Activated naive CD4-positive, alpha-beta T cell treated with anti-CD3 and anti-CD28 coated beads, Interleukin-2, amount 10 ng/mL, durations not matched to agents 7 days and 5 days (primary cell): Measurements from ENCODE around the gene PHACTR1.

Source experiments
- CTCF ChIA-PET: fragments of 350-600 bp; sonication (Branson Sonifier 250); formaldehyde crosslinking; loops from one replicate; lab custom pipeline; 2021; ENCODE audit warnings: antibody characterized with exemption; lab: Charles Lee
- DNase-seq: peaks from one replicate; pipeline ENCODE4 v3.0.0-alpha.2; 2020
- H3K27ac Mint-ChIP-seq: one replicate; pipeline ENCODE4 v1.8.0; 2021; ENCODE audit warnings: mild to moderate bottlenecking, moderate library complexity, mixed read lengths
- H3K27me3 Mint-ChIP-seq: one replicate; pipeline ENCODE4 v1.8.0; 2021; ENCODE audit warnings: mild to moderate bottlenecking, mixed read lengths
- H3K36me3 Mint-ChIP-seq: one replicate; pipeline ENCODE4 v1.8.0; 2021; ENCODE audit warnings: mixed read lengths
- H3K4me1 Mint-ChIP-seq: one replicate; pipeline ENCODE4 v1.8.0; 2021; ENCODE audit warnings: mixed read lengths
- H3K4me3 Mint-ChIP-seq: one replicate; pipeline ENCODE4 v1.8.0; 2021; ENCODE audit warnings: mild to moderate bottlenecking, moderate library complexity, mixed read lengths
- H3K9me3 Mint-ChIP-seq: one replicate; pipeline ENCODE4 v1.8.0; 2021; ENCODE audit warnings: mixed read lengths

The PHACTR1 gene

DNA sequence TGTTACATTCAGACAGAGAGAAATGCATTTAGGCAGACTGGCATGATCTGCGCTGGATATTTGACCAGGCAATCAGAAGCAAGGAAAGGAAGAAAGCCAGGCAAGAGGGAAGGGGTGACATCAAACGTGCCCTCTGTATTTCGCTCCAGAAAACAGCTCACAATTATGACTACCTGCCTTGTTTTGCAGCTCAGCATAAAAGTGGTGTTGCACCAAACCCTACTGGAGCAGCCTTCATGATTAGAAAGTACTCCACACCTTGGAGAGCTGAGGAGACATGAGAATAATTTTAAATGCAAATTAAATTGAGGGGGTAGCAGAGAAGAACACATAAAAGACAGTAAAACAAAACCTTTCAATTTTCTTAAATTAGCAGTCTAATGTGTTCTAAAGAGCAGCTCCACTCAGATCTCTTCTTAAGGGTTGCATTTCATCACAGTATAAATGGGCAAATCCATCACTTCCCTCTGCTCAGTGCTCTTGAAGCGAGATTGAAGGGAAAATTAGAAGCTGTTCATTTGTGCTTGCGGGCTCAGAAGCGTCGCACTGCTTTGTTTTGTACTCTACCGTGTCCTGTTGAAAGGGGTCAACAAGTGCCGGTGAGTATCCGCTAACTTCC lies at the start of gene PHACTR1:
Gene PHACTR1, plus strand, starts transcription at position 470 of the 619 bp plus-strand sequence.
- Mint-ChIP-seq H3K27ac (no peak within 1 kb of the TSS), H3K4me1 (no peaks in the 10 kb centered on the region), H3K9me3 (no peaks in the 10 kb centered on the region), H3K27me3 (no peaks in the 10 kb centered on the region), H3K36me3 (no peaks in the 10 kb centered on the region), H3K4me3 (no peak within 1 kb of the TSS)
- no peak for DNase-seq
- CTCF ChIA-PET: no interaction called here

DNA sequence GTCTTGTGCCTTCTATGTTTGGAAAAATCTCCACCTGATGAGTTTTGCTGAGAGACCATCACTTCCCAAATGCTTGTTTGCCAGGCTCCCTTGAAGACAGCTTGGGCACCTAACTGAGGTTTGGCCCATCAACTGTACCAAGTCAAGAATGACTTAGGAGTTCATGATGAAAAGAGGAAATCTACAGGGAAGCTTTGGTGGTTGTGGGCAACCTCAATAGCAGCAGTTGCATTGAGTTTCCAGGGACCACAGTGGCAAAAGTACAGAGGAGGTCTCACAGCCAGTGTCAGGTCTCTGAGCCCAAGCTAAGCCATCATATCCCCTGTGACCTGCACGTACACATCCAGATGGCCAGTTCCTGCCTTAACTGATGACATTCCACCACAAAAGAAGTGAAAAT lies 49.7 kb upstream of the PHACTR1 start:
- H3K27me3 Mint-ChIP-seq: peaks cover 3% of the 10 kb centered on the region
- H3K9me3 Mint-ChIP-seq: no peaks in the 10 kb centered on the region

DNA sequence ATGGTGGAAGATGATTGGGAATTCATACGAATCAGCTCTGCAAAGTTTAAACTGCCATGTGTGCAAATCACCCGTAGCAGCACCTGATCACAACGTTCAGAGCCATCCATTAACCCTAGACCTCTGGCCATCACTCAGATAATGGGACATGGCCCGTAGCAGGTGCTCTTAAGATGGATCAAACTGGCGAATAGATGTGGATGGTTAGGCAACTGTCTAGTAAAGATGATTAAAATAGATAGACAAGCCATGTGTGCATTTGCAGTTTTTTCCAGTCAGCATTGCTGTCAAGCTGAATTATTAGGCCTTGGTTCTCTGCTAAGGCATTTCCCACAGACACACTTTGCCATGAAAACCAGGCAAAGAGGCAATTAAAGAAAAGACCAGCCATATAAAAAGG lies 40.6 kb upstream of the PHACTR1 start:
- H3K9me3 Mint-ChIP-seq: no peaks in the 10 kb centered on the region
- H3K36me3 Mint-ChIP-seq: no peaks in the 10 kb centered on the region
- CTCF ChIA-PET: no interaction called here
- H3K4me3 Mint-ChIP-seq: no peak overlapping the region
- H3K4me1 Mint-ChIP-seq: no peaks in the 10 kb centered on the region
- H3K27ac Mint-ChIP-seq: no peak overlapping the region
- H3K27me3 Mint-ChIP-seq: no peaks in the 10 kb centered on the region
- no peak for DNase-seq

More for the DNA sequence above, 49.7 kb upstream of the PHACTR1 start:
- DNase-seq: no peak
- Mint-ChIP-seq H3K4me1 (no peaks in the 10 kb centered on the region), H3K4me3 (no peak overlapping the region), H3K36me3 (no peaks in the 10 kb centered on the region), H3K27ac (no peak overlapping the region)
- CTCF ChIA-PET: no interaction called here

DNA sequence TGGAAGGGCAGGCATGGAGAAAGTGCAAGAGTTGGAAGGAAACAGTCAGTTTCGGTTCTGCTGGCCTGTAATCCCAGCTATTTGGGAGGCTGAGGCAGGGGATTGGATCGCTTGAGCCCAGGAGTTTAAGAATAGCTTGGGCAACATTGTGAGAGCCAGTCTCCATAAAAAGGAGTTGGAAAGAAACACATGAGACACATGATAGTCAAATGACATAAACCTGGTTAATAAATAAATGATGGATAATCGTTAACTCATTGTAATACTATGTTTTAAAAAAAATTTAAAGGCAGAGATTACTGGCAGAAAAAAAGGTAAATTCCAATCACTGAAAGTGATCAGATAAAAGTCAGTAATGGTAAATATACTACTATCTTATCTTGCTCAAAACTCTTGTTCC lies 37.2 kb upstream of the PHACTR1 start:
- H3K9me3 Mint-ChIP-seq: no peaks in the 10 kb centered on the region
- no peak for DNase-seq
- CTCF ChIA-PET: no interaction called here
- no peaks in the 10 kb centered on the region for H3K27me3 Mint-ChIP-seq
- H3K36me3 Mint-ChIP-seq: no peaks in the 10 kb centered on the region
- H3K27ac Mint-ChIP-seq: no peak overlapping the region
- no peaks in the 10 kb centered on the region for H3K4me1 Mint-ChIP-seq
- no peak overlapping the region for H3K4me3 Mint-ChIP-seq

DNA sequence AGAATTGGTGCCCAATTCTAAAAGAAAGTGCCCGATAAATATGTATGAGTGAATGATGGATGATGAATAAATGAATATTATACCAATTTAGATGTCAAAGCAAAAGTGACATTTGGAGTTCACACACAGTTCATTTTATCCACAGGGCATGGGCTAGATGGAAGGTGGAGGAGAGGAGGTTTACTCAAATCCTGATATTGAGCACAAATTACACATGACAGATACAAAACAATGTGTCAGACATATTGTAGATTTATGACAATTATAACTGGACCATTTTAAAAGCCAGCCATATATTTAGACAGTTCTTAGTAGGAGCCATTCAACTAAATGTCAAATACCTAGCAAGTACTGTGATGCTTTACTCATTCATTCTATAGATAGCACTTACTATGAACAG lies 23.4 kb upstream of the PHACTR1 start:
- Mint-ChIP-seq H3K27me3 (no peaks in the 10 kb centered on the region), H3K9me3 (no peaks in the 10 kb centered on the region), H3K4me3 (no peak overlapping the region), H3K27ac (no peak overlapping the region), H3K4me1 (no peaks in the 10 kb centered on the region), H3K36me3 (no peaks in the 10 kb centered on the region)
- DNase-seq: no peak
- CTCF ChIA-PET: no interaction called here

DNA sequence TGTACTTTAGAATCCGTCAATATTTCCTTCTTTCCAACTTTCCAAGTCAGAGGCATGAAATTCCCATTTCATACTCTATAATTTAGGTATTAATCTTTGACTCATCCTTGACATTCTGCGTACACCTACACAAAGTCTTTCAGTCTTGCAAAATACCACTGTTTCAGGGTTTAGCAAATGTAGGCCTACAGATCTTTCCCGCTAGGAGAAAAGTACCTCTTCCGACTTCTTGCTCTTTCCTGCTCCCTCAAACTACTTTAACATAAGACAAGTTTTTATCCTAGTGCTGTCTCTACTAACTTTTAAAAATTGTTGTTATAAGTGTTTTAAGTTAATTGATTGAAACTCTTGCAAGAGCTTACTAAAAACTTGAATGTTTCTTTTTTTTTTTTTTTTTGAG lies 18.3 kb upstream of the PHACTR1 start:
- H3K4me1 Mint-ChIP-seq: no peaks in the 10 kb centered on the region
- no peaks in the 10 kb centered on the region for H3K36me3 Mint-ChIP-seq
- no peak overlapping the region for H3K27ac Mint-ChIP-seq

DNA sequence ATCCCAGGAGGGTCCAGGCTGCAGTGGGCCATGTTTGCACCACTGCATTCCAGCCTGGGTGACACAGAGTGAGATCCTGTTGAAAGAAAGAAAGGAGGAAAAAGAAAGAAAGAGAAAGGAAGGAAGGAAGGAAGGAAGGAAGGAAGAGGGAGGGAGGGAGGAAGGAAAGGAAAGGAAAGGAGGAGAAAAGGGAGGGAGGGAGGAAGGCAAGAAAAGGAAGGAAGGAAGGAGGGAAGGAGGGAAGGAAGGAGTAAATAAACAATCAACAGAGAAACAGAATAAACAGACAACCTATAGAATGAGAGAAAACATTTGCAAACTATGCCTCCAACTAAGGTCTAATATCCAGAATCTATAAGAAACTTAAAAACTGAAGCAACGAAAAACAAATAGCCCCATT lies 11.6 kb upstream of the PHACTR1 start:
- no peak for DNase-seq
- H3K27ac Mint-ChIP-seq: no peak overlapping the region

More for the DNA sequence above, 18.3 kb upstream of the PHACTR1 start:
- Mint-ChIP-seq H3K4me3 (no peak overlapping the region), H3K27me3 (no peaks in the 10 kb centered on the region), H3K9me3 (no peaks in the 10 kb centered on the region)
- no peak for DNase-seq
- CTCF ChIA-PET: no interaction called here

DNA sequence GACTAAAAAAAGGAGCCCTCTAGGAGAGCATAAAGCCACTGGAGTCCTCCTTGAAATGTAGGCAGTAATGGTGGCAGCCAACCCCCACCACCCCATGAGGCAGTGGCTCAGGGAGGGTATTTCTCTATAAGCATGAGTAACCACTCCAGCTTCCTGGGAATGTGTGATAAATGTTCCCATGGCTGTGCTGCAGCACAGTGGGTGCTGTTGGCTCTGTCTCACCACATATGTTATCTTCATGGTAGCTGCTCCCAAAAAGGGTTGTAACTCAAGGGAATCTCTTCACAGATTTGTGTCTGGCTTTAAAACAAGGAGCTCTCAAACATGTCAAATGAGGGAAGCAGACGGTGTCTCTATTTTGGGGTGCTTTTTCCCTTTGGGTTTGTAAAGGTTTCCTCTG lies 7.5 kb upstream of the PHACTR1 start:
- CTCF ChIA-PET: no interaction called here
- H3K27me3 Mint-ChIP-seq: no peaks in the 10 kb centered on the region
- no peaks in the 10 kb centered on the region for H3K36me3 Mint-ChIP-seq

More for the DNA sequence above, 11.6 kb upstream of the PHACTR1 start:
- CTCF ChIA-PET: no interaction called here
- Mint-ChIP-seq H3K27me3 (no peaks in the 10 kb centered on the region), H3K36me3 (no peaks in the 10 kb centered on the region), H3K9me3 (no peaks in the 10 kb centered on the region), H3K4me1 (no peaks in the 10 kb centered on the region), H3K4me3 (no peak overlapping the region)

DNA sequence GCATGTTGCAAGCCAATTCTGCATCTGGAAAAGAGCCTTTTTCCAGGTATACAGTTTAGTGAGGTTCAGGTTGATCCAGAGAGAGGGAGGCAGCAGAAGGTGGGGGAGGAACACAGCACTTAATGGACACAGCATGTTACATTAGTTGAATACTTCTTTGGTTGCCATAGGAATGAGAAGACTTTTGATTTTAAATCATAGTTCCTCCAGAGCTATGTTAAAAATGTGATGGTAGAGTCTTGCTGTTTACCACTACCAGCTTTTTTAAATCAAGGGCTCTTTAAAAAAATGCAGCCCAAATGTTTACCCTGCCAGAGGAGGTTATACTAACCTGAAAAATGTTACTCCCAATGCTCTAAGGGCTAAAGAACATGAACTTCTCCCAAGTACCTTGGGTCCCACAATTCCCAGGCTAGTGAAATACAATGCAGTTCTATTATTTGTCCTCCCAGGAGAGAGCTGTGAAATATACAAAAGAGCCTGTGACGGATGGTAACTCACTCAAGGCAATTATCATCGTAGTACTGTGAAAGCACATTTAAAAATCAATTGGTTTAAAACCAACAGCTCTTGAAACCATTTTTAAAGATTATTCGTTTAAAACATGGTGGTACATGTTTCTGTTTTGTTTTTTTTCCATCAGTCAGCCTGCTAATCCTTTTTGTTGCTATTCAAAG lies 6.9 kb upstream of the PHACTR1 start:
- no peaks in the 10 kb centered on the region for H3K27me3 Mint-ChIP-seq
- H3K36me3 Mint-ChIP-seq: no peaks in the 10 kb centered on the region
- H3K4me3 Mint-ChIP-seq: no peak overlapping the region
- DNase-seq: no peak
- no peak overlapping the region for H3K27ac Mint-ChIP-seq
- no peaks in the 10 kb centered on the region for H3K9me3 Mint-ChIP-seq
- no peaks in the 10 kb centered on the region for H3K4me1 Mint-ChIP-seq
- CTCF ChIA-PET: no interaction called here

More for the DNA sequence above, 7.5 kb upstream of the PHACTR1 start:
- Mint-ChIP-seq H3K4me1 (no peaks in the 10 kb centered on the region), H3K9me3 (no peaks in the 10 kb centered on the region), H3K4me3 (no peak overlapping the region), H3K27ac (no peak overlapping the region)
- no peak for DNase-seq

DNA sequence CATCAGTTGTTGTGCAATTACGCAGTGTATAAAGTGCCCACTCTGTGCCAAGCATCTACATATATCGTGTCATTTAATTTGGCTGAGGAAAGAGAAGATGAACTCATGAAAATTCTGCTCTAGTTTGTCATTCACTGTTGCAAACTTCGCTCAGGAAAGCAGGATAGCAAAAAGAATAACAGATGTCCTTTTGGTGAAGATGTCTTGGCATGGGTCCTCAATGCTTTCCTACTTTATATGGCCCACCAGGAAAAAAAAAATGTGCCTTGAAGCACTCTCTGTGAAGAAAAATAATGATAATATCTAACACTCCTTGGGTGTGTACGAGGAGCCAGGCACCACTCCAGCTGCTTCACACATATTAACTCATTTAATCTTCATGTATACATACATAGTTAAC lies 5.6 kb upstream of the PHACTR1 start:
- Mint-ChIP-seq H3K36me3 (no peaks in the 10 kb centered on the region), H3K27ac (no peak overlapping the region), H3K4me1 (no peaks in the 10 kb centered on the region), H3K4me3 (no peak overlapping the region), H3K9me3 (no peaks in the 10 kb centered on the region), H3K27me3 (no peaks in the 10 kb centered on the region)
- CTCF ChIA-PET: no interaction called here
- no peak for DNase-seq

DNA sequence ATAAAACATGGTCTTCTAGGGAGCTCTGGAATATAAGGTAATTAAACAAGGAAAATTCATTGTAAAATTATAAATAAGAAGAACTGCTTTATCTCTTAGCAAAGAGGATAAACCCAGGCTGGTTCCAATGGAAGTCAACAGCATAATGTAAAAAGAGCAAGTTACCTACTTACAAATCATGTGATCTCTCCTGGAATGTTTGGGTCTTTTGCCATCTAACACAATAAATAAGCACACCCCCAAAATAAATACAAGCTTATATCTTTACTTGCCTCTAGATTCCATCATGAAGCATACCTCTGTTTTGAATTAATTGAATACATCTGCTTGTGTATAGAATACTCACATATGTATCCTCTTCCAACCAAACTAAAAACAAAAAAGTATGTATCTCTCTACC lies 2.5 kb upstream of the PHACTR1 start:
- Mint-ChIP-seq H3K4me3 (no peak overlapping the region), H3K36me3 (no peaks in the 10 kb centered on the region), H3K27me3 (no peaks in the 10 kb centered on the region), H3K9me3 (no peaks in the 10 kb centered on the region), H3K4me1 (no peaks in the 10 kb centered on the region), H3K27ac (no peak overlapping the region)
- CTCF ChIA-PET: no interaction called here
- DNase-seq: no peak

DNA sequence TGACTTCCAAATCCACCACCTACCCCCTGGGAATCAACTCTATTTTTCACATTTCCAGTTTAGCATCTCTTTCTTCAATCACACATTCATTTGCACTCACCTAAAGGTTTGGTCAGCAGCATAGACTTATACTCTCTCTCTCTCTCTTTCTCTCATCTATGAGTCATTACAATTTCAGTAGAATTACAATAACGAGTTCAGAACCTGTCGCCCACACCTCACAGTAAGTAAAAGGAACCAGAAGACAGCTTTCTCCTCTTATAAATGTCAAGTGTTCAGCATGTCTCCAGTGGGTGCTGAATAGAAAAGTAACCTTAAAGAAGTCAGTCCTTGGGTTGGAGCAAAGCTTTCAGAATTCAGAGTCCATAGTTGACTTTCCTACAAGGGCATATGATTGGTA lies 1.1 kb upstream of the PHACTR1 start:
- no peak for DNase-seq
- Mint-ChIP-seq H3K36me3 (no peaks in the 10 kb centered on the region), H3K4me1 (no peaks in the 10 kb centered on the region), H3K4me3 (no peak overlapping the region), H3K9me3 (no peaks in the 10 kb centered on the region), H3K27ac (no peak overlapping the region), H3K27me3 (no peaks in the 10 kb centered on the region)
- CTCF ChIA-PET: no interaction called here

DNA sequence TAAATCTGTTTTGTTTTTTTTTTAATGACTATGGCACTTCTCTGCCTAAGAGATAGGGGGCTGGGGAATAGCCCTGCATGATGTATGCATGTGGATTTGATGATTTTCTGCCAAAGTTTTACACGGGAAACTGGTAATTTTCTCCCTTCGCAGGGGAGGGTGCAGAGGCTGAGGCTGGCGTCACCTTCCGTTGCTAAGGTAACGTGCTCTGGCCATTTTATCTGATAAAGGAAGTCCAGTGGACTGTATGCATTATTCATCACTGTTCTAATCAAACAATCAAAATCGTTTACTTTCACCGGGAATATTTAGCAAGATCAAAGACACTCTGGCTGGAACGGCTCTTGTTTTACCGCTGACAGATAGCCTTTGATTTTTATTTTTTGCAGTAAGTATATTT lies 789 bp downstream of the PHACTR1 start:
- Mint-ChIP-seq H3K36me3 (no peaks in the 10 kb centered on the region), H3K27ac (no peak overlapping the region), H3K27me3 (no peaks in the 10 kb centered on the region), H3K9me3 (no peaks in the 10 kb centered on the region), H3K4me1 (no peaks in the 10 kb centered on the region), H3K4me3 (no peak overlapping the region)
- no peak for DNase-seq
- CTCF ChIA-PET: no interaction called here

DNA sequence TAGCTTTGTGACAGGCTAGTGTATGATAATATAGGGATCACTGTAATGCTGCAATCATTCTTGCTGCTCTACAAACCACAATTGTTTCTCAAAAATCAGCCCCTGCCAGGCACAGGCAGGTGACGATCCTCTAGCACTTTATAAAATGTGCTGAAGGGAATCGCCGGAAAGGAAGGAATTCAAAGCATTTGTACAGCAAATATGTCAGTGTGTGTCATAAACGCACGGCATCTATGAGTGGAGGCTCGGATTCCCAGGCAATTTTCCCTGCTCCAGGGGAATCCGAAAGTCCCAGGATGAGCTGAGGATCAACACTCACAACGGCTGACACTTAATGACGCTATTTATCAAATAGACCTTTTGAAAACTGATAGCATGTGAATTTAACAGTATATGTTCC lies 1.4 kb downstream of the PHACTR1 start:
- no peak for DNase-seq
- Mint-ChIP-seq H3K27ac (no peak overlapping the region), H3K36me3 (no peaks in the 10 kb centered on the region), H3K4me1 (no peaks in the 10 kb centered on the region), H3K4me3 (no peak overlapping the region), H3K9me3 (no peaks in the 10 kb centered on the region), H3K27me3 (no peaks in the 10 kb centered on the region)
- CTCF ChIA-PET: no interaction called here

DNA sequence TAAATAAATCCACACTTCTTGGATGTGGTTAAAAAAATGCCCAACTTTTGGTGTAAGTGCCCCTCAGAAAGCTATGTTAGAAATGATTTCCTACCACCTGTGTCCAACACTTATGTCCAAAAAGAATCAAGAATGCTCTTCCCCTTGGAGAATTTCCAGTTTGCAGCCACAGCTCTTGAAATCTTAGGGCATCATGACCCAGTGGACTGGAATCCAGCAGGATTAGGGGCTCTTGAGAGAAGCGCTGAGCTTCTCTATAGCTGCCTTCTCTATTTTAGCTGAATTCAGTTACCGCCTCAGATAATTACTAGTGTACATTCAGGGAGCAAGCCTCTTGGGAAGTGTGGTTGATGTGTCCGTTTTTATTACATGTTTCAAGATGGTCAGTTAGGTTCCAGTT lies 2.5 kb downstream of the PHACTR1 start:
- CTCF ChIA-PET: no interaction called here
- Mint-ChIP-seq H3K36me3 (no peaks in the 10 kb centered on the region), H3K4me3 (no peak overlapping the region), H3K27ac (no peak overlapping the region), H3K9me3 (no peaks in the 10 kb centered on the region), H3K4me1 (no peaks in the 10 kb centered on the region), H3K27me3 (no peaks in the 10 kb centered on the region)
- DNase-seq: no peak
